22Rv1 (cell line): ENCODE data around the gene PER1.

Source experiments
- CTCF ChIP-seq: fragments of 450-650 bp; IDR thresholded peaks from 2 replicates; pipeline ENCODE4 v1.5.1; 2017; ENCODE audit warnings: mild to moderate bottlenecking
- ZFX ChIP-seq: fragments of 450-650 bp; IDR thresholded peaks from 2 replicates; pipeline ENCODE4 v1.6.1; 2017; ENCODE audit warnings: antibody characterized with exemption, borderline replicate concordance

DNA sequence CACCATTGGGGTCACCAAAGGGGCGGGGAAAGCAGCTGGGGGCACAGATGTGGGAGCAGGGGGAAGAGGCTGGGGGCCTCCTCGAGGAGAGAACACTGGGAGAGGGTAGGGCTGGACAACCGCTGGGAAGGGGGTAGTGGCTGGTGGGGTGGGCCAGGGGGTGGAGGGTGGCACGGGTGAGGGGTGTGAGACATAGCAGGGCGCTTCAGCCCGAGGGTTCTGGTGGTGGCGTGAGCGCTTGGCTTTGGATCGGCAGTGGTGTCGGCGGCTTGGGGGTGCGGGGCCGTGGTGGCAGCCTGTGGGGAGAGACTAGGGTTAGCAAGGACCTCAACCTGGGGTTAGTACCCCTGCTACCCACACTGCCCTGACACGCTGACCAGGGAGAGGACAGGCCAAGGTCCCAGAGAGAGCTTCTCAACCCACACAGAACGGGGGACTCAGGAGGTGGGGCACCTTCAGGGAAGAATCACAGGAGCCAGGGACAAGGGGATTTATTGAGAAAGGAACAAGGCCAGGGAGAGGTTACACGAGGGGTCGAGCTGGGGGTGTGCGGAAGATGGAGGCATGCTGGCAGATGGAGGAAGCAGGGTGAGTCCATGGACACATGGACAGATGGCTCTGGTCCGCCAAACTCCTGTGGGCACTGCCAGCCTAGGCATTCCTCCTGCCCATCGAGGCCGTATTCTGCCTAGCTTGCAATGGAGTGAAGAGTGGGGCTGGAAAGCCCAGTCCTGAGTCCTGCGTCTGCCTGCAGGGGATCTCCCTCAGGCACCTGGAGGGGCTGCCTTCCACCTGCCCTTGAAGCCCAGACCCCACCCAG lies 8.4 kb downstream of the PER1 start:
- TF ChIP-seq CTCF (no peak), ZFX (no peak)
